K562 (cell line): ENCODE measurements around the gene SRP9. TPM values are rescaled to one million over a fixed set of nuclear protein-coding genes. Genes with fewer than 3 reads are reported as not detected.

Experiments used
- CBX8 ChIP-seq: fragments of 200-600 bp; sonication (generic); IDR thresholded peaks from 2 replicates; pipeline ENCODE4 v1.6.1; 2012; ENCODE audit warnings: borderline replicate concordance, mixed run types, low read depth, mild to moderate bottlenecking, moderate library complexity, mixed read lengths, low read length, control low read depth, inconsistent platforms; ENCODE audit not compliant: poor library complexity, severe bottlenecking; ENCODE audit errors: extremely low read depth
- EGR1 ChIP-seq: fragments of 450-650 bp; conservative IDR thresholded peaks from 2 replicates; pipeline ENCODE4 v1.6.1; 2017; ENCODE audit warnings: mild to moderate bottlenecking
- HES1 ChIP-seq: fragments of 450-650 bp; IDR thresholded peaks from 2 replicates; pipeline ENCODE4 v1.6.1; 2016; ENCODE audit warnings: low read depth, mild to moderate bottlenecking, moderate library complexity
- JUND ChIP-seq, 2 experiments: IDR thresholded peaks; 2 replicates in 1 of 2; 3 replicates in 1 of 2; pipeline ENCODE4 v1.6.1; 2011; ENCODE audit warnings: borderline replicate concordance in 2 of 2, low read depth in 2 of 2, low read length in 2 of 2, improper control_type of control experiment in 1 of 2, missing biosample characterization in 1 of 2, missing genetic modification characterization in 1 of 2, missing genetic modification reagents in 1 of 2
- KLF1 ChIP-seq: fragments of 450-650 bp; IDR thresholded peaks from 2 replicates; pipeline ENCODE4 v1.6.1; 2016; ENCODE audit warnings: missing genetic modification characterization, missing compliant biosample characterization
- L3MBTL2 ChIP-seq: fragments of 450-650 bp; IDR thresholded peaks from 2 replicates; pipeline ENCODE4 v1.6.1; 2016; ENCODE audit warnings: mild to moderate bottlenecking, moderate library complexity
- PBX2 ChIP-seq, 2 experiments: IDR thresholded peaks in 1 of 2; conservative IDR thresholded peaks in 1 of 2; 2 replicates each; pipeline ENCODE4 v1.6.1; 2016; ENCODE audit warnings: low read depth in 2 of 2, mild to moderate bottlenecking in 1 of 2, missing compliant biosample characterization in 1 of 2, missing genetic modification characterization in 1 of 2, moderate library complexity in 1 of 2
- PRDM10 ChIP-seq: fragments of 450-650 bp; IDR thresholded peaks from 2 replicates; pipeline ENCODE4 v1.6.1; 2018; ENCODE audit not compliant: partially characterized antibody
- PREB ChIP-seq: sonication (generic); formaldehyde crosslinking; IDR thresholded peaks from 2 replicates; pipeline ENCODE4 v1.8.1; 2023; ENCODE audit warnings: mild to moderate bottlenecking, missing genetic modification reagents
- RFX7 ChIP-seq: fragments of 250-450 bp; sonication (Bioruptor Pico); IDR thresholded peaks from 2 replicates; pipeline ENCODE4 v1.5.1; 2021; ENCODE audit warnings: mild to moderate bottlenecking
- TAL1 ChIP-seq: fragments of 450-650 bp; IDR thresholded peaks from 2 replicates; pipeline ENCODE4 v1.6.1; 2016; ENCODE audit warnings: mild to moderate bottlenecking
- UBTF ChIP-seq, 2 experiments: IDR thresholded peaks; 2 replicates each; pipeline ENCODE4 v1.6.1; 2012; ENCODE audit warnings: improper control_type of control experiment in 2 of 2, low read depth in 2 of 2, low read length in 2 of 2, borderline replicate concordance in 1 of 2
- ZEB2 ChIP-seq: fragments of 450-650 bp; IDR thresholded peaks from 2 replicates; pipeline ENCODE4 v1.6.1; 2016
- ZNF699 ChIP-seq: fragments of 250-450 bp; sonication (Bioruptor Pico); IDR thresholded peaks from 2 replicates; pipeline ENCODE4 v1.8.0; 2021; ENCODE audit warnings: mild to moderate bottlenecking, moderate library complexity; ENCODE audit not compliant: insufficient replicate concordance
- polyA plus RNA-seq, 8 experiments: library from polyadenylated mRNA; depleted of rRNA in 4 of 8; stranded (reverse) in 5 of 8; unstranded in 3 of 8; fragments of >200 nt; fragmentation: Nextera tagmentation in 2 of 8; fragmentation: Illumina TruSeq in 1 of 8; extraction: Ambion mirVana in 2 of 8; extraction: Trizol in 1 of 8; gene quantifications; 2 replicates each; pipeline versions ENCODE4 v1.2.1 to v1.2.3, GENCODE V29; 2011 to 2014; ENCODE audit warnings: inconsistent platforms in 1 of 8, missing spikeins in 1 of 8
- total RNA-seq, 7 experiments: library from RNA; depleted of rRNA in 6 of 7; stranded (reverse); fragments of >200 nt in 6 of 7; fragmentation: Illumina TruSeq in 2 of 7; extraction: Trizol in 2 of 7; gene quantifications; 2 replicates each; pipeline versions ENCODE4 v1.2.1 to v1.2.3, GENCODE V29; 2011 to 2021; ENCODE audit warnings: low replicate concordance in 1 of 7

SRP9 gene
- total and polyA plus RNA-seq, 9 of the 15 experiments (the other 6 are each of a cell fraction or from before 2014, with no cell fraction given), result 273 to 1,892 (median 668) TPM

- TF ChIP-seq PBX2 (CRISPR knock-in tag; IDR thresholded peaks at IDR 0.05; ENCODE audit: low read depth), result no peak
- peak; percentile 72; the same call in 1 of the 2 replicates for TF ChIP-seq PBX2 (tag; conservative IDR thresholded peaks at IDR 0.05; ENCODE audit: low read depth)
- peak; percentile 87 for TF ChIP-seq EGR1
- TF ChIP-seq JUND (IDR thresholded peaks at IDR 0.05; ENCODE audit: borderline replicate concordance, low read depth, low read length), result peak; percentile 77
- TF ChIP-seq JUND (tag; IDR thresholded peaks at IDR 0.05; ENCODE audit: borderline replicate concordance, low read depth, low read length), result peak; percentile 50; the same call in 1 of the 3 replicates
- TF ChIP-seq RFX7 (CRISPR knock-in tag), result 0 out of 2 replicates have a peak, but pooled peaks have one; percentile 71
- TF ChIP-seq TAL1, result peak; percentile 26; the same call in 1 of the 2 replicates
- TF ChIP-seq L3MBTL2, result peak; percentile 91
- peak; percentile 70 to 77; a peak in 2 of 4 replicates for TF ChIP-seq UBTF (IDR thresholded peaks at IDR 0.05; ENCODE audit: borderline replicate concordance in 1 of 2, low read depth in 2 of 2, low read length in 2 of 2)
- no peak for TF ChIP-seq CBX8
- TF ChIP-seq PREB (CRISPR knock-in tag), result no peak
- no peak for TF ChIP-seq KLF1 (tag)
- peak; percentile 5; the same call in 1 of the 2 replicates for TF ChIP-seq ZEB2
- no peak for TF ChIP-seq ZNF699
- TF ChIP-seq HES1, result peak; percentile 78
- peak; percentile 23 for TF ChIP-seq PRDM10
Observed at GRCh38 chr1:225777583-225778336, at the start of gene SRP9 (continued).
